ENCODE data around the gene ZNF189. TPM values are rescaled to one million over a fixed set of nuclear protein-coding genes. Genes with fewer than 3 reads are reported as not detected.

Gene ZNF189
- total RNA-seq, 4 donors from 2014 or later = 10.2 to 12.8 (median 11.5) TPM

DNA sequence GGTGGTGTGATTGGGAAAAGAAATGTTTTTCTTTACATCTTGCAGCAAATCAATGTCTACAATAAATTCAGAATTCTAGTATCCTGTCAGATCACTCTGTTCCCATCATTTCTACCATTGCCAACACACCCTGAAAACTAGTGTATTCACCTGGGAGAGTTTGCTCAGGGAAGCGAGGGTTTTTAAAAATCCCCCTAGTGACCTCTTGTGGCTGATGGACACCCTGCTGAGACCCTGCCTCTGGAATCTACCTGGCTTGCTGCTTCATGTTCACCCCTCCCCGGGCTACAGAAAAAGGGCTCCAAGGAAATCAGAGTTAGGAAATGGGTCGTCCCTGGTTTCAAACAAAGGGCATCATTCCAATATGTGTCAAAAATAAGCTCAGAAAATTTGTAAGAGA lies 58.4 kb downstream of the ZNF189 start:
- intact Hi-C loops (cut with DNase I; ENCODE audit: low total_unique reads) = no loop called here
- DNase-seq (ENCODE audit: low spot score in 2 of 2) = no peak
- H3K4me3 ChIP-seq (ENCODE audit: low read depth, poor library complexity, severe bottlenecking) = no peak overlapping the region
- TF ChIP-seq POLR2A (IDR thresholded peaks at IDR 0.05) = no peak
- TF ChIP-seq, protein P1, sequence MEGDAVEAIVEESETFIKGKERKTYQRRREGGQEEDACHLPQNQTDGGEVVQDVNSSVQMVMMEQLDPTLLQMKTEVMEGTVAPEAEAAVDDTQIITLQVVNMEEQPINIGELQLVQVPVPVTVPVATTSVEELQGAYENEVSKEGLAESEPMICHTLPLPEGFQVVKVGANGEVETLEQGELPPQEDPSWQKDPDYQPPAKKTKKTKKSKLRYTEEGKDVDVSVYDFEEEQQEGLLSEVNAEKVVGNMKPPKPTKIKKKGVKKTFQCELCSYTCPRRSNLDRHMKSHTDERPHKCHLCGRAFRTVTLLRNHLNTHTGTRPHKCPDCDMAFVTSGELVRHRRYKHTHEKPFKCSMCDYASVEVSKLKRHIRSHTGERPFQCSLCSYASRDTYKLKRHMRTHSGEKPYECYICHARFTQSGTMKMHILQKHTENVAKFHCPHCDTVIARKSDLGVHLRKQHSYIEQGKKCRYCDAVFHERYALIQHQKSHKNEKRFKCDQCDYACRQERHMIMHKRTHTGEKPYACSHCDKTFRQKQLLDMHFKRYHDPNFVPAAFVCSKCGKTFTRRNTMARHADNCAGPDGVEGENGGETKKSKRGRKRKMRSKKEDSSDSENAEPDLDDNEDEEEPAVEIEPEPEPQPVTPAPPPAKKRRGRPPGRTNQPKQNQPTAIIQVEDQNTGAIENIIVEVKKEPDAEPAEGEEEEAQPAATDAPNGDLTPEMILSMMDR (IDR thresholded peaks at IDR 0.05) = no peak
- 32 to 41% methylated on average over 3 of the region's 3 CpGs for WGBS, 2 donors

DNA sequence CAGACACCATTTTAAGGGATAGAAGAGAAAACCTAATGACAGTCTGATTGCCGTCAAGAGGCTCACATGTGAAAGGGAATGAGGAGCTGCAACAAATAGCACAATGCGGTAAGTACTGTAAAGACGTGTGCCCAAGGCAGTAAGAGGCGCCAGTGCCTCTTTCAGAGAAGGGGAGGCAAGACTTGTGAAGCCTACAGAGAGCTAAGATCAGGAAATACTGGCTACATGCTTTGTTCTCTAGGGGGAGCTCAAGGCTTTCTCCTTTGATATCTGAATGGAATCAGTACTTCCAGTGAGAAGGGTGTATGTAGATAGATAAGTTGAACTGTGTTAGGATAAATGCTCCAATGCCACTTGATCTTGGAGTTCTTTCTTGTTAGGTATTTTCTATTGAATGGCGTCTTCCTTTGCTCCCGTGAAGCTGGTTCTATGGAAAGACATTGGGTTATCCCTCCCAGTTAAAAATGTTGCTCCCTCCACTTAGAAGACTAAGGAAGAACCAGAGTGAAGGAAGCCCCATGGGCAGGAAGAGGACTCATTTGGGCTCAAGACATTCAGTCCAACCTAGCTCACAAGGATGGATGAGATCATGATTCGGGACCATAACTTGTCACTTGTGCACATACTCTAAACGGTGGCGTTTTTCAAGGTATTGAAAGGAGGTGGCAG lies 60.4 kb downstream of the ZNF189 start:
- WGBS, 2 donors = 36 to 37% methylated on average over 9 of the region's 9 CpGs
- H3K4me3 ChIP-seq (ENCODE audit: low read depth, poor library complexity, severe bottlenecking) = no peak overlapping the region
- no peak for DNase-seq (ENCODE audit: low spot score in 2 of 2)
- intact Hi-C loops (cut with DNase I; ENCODE audit: low total_unique reads) = no loop called here
- no peak for TF ChIP-seq POLR2A (IDR thresholded peaks at IDR 0.05)
- TF ChIP-seq, protein P1 (IDR thresholded peaks at IDR 0.05) = no peak

Other genes with a start within 250 kb of the ZNF189 start
- not detected for gene BAAT, start 13.8 kb upstream of the ZNF189 start, total RNA-seq
- gene MRPL50, start 233 bp upstream of the ZNF189 start, total RNA-seq = 1 to 10 TPM; 3.8 to 9.3 (median 7.5) TPM
- under 1 TPM in 1 of 4 donors, not detected in 3; 0.52 TPM for gene ALDOB, start 36.9 kb downstream of the ZNF189 start, total RNA-seq
- 10 to 100 TPM; 21.6 to 25.0 (median 23.1) TPM for gene RNF20, start 135.0 kb downstream of the ZNF189 start, total RNA-seq
- gene PPP3R2, start 196.1 kb downstream of the ZNF189 start, total RNA-seq = not detected